GM12891 (cell line): ENCODE measurements around the gene OMA1.

Experiments
- DNase-seq: peaks from one replicate; pipeline ENCODE4 v3.0.0; 2011; ENCODE audit warnings: low spot score; ENCODE audit not compliant: insufficient read length
- FAIRE-seq: peaks from 2 replicates; lab custom pipeline; 2011; peaks lifted over from hg19 to GRCh38; lab: Jason Lieb, UNC
- PAX5 ChIP-seq: IDR thresholded peaks from 2 replicates; pipeline ENCODE4 v1.6.1; 2011; ENCODE audit warnings: low read length, moderate library complexity, mild to moderate bottlenecking; ENCODE audit not compliant: insufficient read depth, severe bottlenecking
- POLR2A ChIP-seq: IDR thresholded peaks from 2 replicates; pipeline ENCODE4 v1.6.1; 2011; ENCODE audit warnings: low read depth, low read length, control low read depth
- POLR2AphosphoS5 ChIP-seq: IDR thresholded peaks from 2 replicates; pipeline ENCODE4 v1.6.1; 2011; ENCODE audit warnings: low read depth, low read length, control low read depth
- POU2F2 ChIP-seq: IDR thresholded peaks from 2 replicates; pipeline ENCODE4 v1.6.1; 2011; ENCODE audit warnings: low read depth, mild to moderate bottlenecking, control low read depth, low read length, moderate library complexity
- SPI1 ChIP-seq: IDR thresholded peaks from 2 replicates; pipeline ENCODE4 v1.6.1; 2011; ENCODE audit warnings: low read depth, low read length, control low read depth
- TAF1 ChIP-seq: IDR thresholded peaks from 2 replicates; pipeline ENCODE4 v1.6.1; 2011; ENCODE audit warnings: low read depth, low read length, control low read depth

The OMA1 gene

GRCh38 chr1:58465825-58466629, 80.5 kb downstream of the OMA1 start:
- DNase-seq = no peak
- TF ChIP-seq POLR2AphosphoS5 (no peak), POU2F2 (no peak), SPI1 (no peak), POLR2A (no peak), PAX5 (no peak), TAF1 (no peak)

GRCh38 chr1:58465176-58465575, 81.3 kb downstream of the OMA1 start:
- no peak for DNase-seq
- TF ChIP-seq PAX5 (no peak), TAF1 (no peak), POLR2AphosphoS5 (no peak), SPI1 (no peak), POLR2A (no peak), POU2F2 (no peak)
- FAIRE-seq = no peak

More at GRCh38 chr1:58465825-58466629, 80.5 kb downstream of the OMA1 start:
- FAIRE-seq = no peak

DNA sequence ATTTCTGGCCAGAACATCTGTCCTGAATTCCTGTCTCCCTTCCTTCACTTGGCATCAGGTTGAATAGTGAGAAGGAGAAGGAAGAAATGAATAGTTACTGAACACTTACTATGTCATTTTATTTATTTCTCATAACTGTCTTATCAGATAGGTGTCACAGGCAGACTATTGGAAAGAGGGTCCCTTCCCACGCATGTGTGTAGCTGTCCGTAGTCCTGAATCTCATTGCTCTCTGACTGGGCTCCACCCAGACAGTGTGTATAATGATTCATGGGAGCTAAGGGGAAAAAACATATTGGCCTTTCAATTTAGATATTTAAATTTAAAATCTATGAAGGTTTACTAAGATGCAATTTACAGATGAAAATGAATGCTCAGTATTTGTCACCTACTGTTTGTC, 86.1 kb downstream of the OMA1 start:
- DNase-seq = no peak
- no peak for FAIRE-seq
- TF ChIP-seq TAF1 (no peak), POLR2AphosphoS5 (no peak), POLR2A (no peak), POU2F2 (no peak), SPI1 (no peak), PAX5 (no peak)

DNA sequence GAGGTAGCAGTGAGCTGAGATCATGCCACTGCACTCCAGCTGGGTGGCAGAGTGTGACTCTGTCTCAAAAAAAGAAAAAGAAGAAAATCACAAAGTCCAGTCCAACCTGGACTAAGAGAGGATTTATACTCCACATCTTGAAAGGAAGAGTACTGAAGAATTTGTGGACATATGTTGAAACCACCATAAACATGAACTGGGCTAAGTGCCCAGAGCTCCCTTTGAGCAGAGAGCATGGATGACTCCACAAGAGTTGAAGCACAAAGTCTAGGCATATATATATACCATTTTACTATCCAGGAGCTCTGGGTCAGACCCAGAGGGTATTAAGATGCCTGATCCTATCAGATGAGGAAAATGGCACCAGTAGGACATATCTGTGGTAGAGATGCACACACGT, 86.6 kb downstream of the OMA1 start:
- no peak for TF ChIP-seq POLR2AphosphoS5
- TF ChIP-seq PAX5 = no peak
- TF ChIP-seq POLR2A = no peak
- TF ChIP-seq SPI1 = no peak
- no peak for TF ChIP-seq POU2F2
- TF ChIP-seq TAF1 = no peak
- no peak for FAIRE-seq
- no peak for DNase-seq

DNA sequence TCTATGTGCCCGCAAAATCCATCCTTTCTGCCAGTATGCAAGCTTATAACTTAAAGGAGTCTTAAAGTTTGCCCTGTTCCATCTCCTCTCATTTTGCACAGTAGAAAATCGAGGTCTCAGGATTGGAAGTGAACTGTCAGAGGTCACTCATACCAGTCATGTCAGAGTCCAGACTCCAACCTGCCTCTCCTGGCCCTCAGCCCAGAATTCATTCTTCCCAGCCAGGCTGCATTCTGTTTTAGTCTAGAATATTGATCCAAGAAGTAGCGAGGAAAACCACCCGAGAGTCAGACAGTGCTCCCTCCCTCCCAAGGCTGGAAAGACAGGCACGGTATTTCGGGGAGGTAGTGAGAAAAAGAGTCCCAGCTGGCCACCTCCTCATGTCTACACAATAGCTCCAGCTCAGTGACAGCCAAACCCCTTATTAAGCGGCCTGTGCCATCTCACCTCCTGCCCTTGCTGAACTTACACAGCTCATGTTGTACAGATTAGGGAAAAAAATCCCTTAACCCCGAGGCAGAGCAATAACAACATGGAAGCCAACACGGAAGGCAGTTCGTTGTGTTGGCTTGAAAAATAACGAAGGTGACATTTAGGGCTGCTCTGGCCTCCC, 89.4 kb downstream of the OMA1 start:
- FAIRE-seq = no peak
- no peak for TF ChIP-seq SPI1
- TF ChIP-seq TAF1 = no peak
- TF ChIP-seq POLR2A = no peak
- no peak for TF ChIP-seq PAX5
- TF ChIP-seq POU2F2 = no peak
- TF ChIP-seq POLR2AphosphoS5 = no peak
- DNase-seq = no peak

DNA sequence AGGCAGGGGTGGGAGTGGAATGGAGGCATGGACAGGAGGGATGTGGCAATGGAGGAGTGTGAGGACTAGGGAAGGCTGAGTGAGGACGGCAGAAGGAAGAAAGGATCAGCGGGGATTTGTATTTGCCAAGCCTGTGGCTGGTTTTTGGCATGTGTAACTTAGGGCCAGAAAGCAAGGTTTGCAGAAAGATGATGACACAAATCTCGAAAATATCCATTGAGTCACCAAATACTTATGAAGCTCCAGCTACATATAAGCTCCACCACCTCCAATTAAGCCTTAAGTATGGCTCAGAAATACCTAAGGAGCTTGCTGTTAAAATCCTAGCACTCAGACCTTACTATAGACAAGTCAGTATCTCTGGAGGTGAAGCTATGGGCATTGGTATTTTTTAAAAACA, 90.1 kb downstream of the OMA1 start:
- no peak for DNase-seq
- FAIRE-seq = no peak
- TF ChIP-seq PAX5 = no peak
- TF ChIP-seq POLR2A = no peak
- TF ChIP-seq POLR2AphosphoS5 = no peak

DNA sequence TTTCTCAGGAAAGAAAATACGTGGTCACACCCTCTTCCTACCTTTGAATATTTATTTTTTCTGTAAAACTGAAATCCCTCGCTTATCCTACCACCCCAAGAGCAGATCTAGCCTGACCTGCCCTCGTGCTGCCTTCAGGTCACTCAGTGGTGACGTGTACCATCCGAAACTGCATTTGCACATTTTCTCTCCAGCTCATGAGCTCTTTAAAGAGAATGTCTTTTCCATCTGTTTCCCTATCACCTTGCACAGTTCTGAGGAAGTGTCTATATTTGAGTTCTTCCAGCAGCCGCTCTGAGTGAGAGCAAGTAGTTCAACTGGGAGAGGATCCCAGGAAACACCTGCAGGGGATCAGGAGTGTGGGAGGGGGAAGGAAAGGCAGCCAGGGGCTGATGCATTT, 91.7 kb downstream of the OMA1 start:
- FAIRE-seq = no peak
- TF ChIP-seq PAX5 = no peak
- no peak for TF ChIP-seq SPI1
- TF ChIP-seq POLR2AphosphoS5 = no peak
- no peak for TF ChIP-seq POLR2A
- TF ChIP-seq TAF1 = no peak
- TF ChIP-seq POU2F2 = no peak
- no peak for DNase-seq

DNA sequence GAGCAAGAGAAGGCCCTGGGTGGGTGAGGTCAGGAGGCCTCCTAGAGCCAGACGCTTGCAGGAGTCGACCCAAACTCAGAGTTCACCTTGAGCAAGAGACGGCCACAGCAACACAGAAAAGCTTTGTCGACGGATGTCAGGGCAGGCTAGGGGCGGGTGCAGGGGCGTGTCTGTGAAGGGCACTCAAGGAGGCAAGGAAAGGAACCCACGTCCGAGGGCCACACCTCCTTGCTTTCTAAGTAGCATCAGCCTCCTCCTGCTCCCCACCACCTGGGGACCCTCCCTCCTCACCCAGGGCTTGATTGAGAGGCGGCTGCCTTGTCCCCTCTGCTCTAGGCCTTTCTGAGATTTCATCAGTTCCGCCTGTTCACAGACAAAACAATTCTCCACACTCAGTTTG, 92.1 kb downstream of the OMA1 start:
- no peak for TF ChIP-seq POU2F2
- DNase-seq = no peak
- FAIRE-seq = no peak

DNA sequence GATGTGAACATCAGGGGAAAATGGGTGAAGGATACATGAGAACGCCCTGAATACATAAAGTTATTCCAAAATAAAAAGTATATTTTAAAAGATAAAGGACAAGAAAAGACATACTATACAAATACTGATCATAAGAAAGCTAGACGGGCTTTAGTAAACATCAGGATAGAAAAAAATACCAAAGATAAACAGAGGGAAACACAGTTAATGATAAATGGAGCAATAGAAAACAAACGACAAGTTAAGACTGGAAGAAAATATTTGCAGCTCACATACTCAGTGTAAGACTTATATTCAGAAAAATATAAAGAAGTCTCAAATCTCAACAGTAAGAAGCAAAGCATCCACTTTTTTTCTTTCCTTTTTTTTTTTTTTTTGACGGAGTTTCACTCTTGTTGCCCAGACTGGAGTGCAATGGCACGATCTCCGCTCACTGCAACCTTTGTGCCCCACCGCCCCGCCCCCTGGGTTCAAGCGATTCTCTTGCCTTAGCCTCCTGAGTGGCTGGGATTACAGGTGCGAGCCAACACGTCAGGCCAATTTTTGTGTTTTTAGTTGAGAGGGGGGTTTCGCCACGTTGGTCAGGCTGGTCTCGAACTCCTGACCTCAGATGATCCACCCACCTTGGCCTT, 94.8 kb downstream of the OMA1 start:
- no peak for FAIRE-seq
- no peak for DNase-seq
- TF ChIP-seq SPI1 (no peak), POU2F2 (no peak), TAF1 (no peak), PAX5 (no peak), POLR2AphosphoS5 (no peak), POLR2A (no peak)
